ENCODE measurements around the gene PSMD3. TPM values are rescaled to one million over a fixed set of nuclear protein-coding genes. Genes with fewer than 3 reads are reported as not detected.
"Not testable (repeated sequence)": the region's sequence is repeated elsewhere in the genome, so short reads cannot be mapped to it uniquely, and the experiment has no call there.

Gene PSMD3
- total RNA-seq, 1 experiment from 2014 or later: 179 TPM

DNA sequence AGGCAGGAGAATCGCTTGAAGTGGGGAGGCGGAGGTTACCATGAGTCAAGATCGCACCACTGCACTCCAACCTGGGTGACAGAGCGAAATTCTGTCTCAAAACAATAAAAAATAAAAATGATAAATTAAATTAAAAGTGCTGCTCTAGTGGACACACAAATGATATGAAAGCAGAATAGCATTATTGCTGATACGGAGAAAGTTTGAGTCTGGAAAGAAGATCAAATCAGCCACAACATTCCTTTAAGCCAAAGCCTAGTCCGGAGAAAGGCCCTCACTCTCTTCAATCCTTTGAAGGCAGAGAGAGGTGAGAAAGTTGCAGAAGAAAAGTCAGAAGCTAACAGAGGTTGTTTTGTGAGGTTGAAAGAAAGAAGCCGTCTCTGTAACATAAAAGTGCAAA, 19.6 kb downstream of the PSMD3 start:
- CTCF ChIA-PET: no interaction called here
- H3K36me3 ChIP-seq (ENCODE audit: control insufficient read depth, insufficient read depth, low read length): no peaks in the 10 kb centered on the region
- H3K9me3 Mint-ChIP-seq (ENCODE audit: unreplicated experiment): no peaks in the 10 kb centered on the region
- POLR2A ChIA-PET: interaction anchor here (1.3 kb wide), 1 partner anchor 113 kb away, joined by 3 read pairs; no protein-coding TSS in a partner anchor
- no peak overlapping the region for H3K4me3 Mint-ChIP-seq (ENCODE audit: unreplicated experiment)
- DNase-seq: no peak
- intact Hi-C loops (cut with micrococcal nuclease; ENCODE audit: unreplicated experiment): no loop called here
- no peak overlapping the region for H3K4me3 ChIP-seq (ENCODE audit: low read depth, low read length)
- H3K4me1 ChIP-seq: no peaks in the 10 kb centered on the region
- H3K9me3 ChIP-seq: 0 out of 2 replicates have a peak, but pooled peaks cover 2% of the 10 kb centered on the region
- H3K27me3 ChIP-seq (replicated peaks; ENCODE audit: control insufficient read depth, insufficient read depth, low read length): no peaks in the 10 kb centered on the region
- H3K27me3 Mint-ChIP-seq (ENCODE audit: insufficient read depth, unreplicated experiment): peaks cover 2% of the 10 kb centered on the region
- no TSS peak for BruUV-seq (replicated peaks)
- peaks cover 26% of the 10 kb centered on the region for H3K36me3 Mint-ChIP-seq (ENCODE audit: insufficient read depth, unreplicated experiment)
- H3K27ac Mint-ChIP-seq (ENCODE audit: unreplicated experiment): no peak overlapping the region
- TF ChIP-seq, protein P1, sequence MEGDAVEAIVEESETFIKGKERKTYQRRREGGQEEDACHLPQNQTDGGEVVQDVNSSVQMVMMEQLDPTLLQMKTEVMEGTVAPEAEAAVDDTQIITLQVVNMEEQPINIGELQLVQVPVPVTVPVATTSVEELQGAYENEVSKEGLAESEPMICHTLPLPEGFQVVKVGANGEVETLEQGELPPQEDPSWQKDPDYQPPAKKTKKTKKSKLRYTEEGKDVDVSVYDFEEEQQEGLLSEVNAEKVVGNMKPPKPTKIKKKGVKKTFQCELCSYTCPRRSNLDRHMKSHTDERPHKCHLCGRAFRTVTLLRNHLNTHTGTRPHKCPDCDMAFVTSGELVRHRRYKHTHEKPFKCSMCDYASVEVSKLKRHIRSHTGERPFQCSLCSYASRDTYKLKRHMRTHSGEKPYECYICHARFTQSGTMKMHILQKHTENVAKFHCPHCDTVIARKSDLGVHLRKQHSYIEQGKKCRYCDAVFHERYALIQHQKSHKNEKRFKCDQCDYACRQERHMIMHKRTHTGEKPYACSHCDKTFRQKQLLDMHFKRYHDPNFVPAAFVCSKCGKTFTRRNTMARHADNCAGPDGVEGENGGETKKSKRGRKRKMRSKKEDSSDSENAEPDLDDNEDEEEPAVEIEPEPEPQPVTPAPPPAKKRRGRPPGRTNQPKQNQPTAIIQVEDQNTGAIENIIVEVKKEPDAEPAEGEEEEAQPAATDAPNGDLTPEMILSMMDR (IDR thresholded peaks at IDR 0.05; ENCODE audit: insufficient read depth in 1 of 2, low read depth in 1 of 2, low read length in 1 of 2, severe bottlenecking in 1 of 2, unreplicated experiment in 1 of 2): no peak
- no peaks in the 10 kb centered on the region for H3K4me1 Mint-ChIP-seq (ENCODE audit: low read depth, unreplicated experiment)

DNA sequence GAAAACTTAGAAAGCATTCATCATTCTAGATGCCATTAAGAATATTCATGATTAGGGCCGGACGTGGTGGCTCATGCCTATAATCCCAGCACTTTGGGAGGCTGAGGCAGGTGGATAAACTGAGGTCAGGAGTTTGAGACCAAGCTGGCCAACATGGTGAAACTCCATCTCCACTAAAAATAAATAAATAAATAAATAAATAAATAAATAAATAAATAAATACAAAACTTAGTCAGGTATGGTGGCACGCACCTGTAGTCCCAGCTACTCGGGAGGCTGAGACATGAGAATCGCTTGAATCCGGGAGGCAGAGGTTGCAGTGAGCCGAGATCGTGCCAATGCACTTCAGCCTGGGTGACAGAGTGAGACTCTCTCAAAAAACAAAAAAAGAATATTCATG, 20.7 kb downstream of the PSMD3 start:
- H3K4me3 Mint-ChIP-seq (ENCODE audit: unreplicated experiment); H3K36me3 ChIP-seq (ENCODE audit: control insufficient read depth, insufficient read depth, low read length); CTCF ChIA-PET; H3K4me1 Mint-ChIP-seq (ENCODE audit: low read depth, unreplicated experiment); H3K27ac Mint-ChIP-seq (ENCODE audit: unreplicated experiment); POLR2A ChIA-PET; DNase-seq; intact Hi-C loops (cut with micrococcal nuclease; ENCODE audit: unreplicated experiment); H3K4me3 ChIP-seq (ENCODE audit: low read depth, low read length); H3K9me3 Mint-ChIP-seq (ENCODE audit: unreplicated experiment); BruUV-seq (replicated peaks); H3K9me3 ChIP-seq; H3K4me1 ChIP-seq; H3K27me3 ChIP-seq (replicated peaks; ENCODE audit: control insufficient read depth, insufficient read depth, low read length); H3K27me3 Mint-ChIP-seq (ENCODE audit: insufficient read depth, unreplicated experiment): not testable (repeated sequence)
- peaks cover 16% of the 10 kb centered on the region for H3K36me3 Mint-ChIP-seq (ENCODE audit: insufficient read depth, unreplicated experiment)

DNA sequence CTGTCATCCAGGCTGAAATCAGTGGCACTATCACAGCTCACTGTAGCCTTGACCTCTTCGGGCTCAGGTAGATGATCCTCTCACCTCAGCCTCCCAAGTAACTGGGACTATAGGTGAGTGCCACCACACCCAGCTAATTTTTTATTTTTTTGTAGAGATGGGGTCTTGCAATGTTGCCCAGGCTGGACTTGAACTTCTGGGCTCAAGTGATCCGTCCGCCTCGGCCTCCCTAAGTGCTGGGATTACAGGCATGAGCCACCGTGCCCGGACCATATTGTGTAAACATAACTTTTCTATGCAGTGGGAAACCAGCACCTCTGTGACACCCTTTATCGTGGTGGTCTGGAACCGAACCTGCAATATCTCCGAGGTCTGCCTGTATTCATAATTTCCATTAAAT, 23.5 kb downstream of the PSMD3 start:
- DNase-seq: no peak
- ChIA-PET POLR2A (no interaction called here), CTCF (no interaction called here)
- no peak overlapping the region for H3K4me3 ChIP-seq (ENCODE audit: low read depth, low read length)
- no peaks in the 10 kb centered on the region for H3K4me1 ChIP-seq
- Mint-ChIP-seq H3K4me3 (ENCODE audit: unreplicated experiment) (no peak overlapping the region), H3K36me3 (ENCODE audit: insufficient read depth, unreplicated experiment) (no peaks in the 10 kb centered on the region), H3K9me3 (ENCODE audit: unreplicated experiment) (no peaks in the 10 kb centered on the region), H3K27me3 (ENCODE audit: insufficient read depth, unreplicated experiment) (peaks cover 2% of the 10 kb centered on the region), H3K4me1 (ENCODE audit: low read depth, unreplicated experiment) (no peaks in the 10 kb centered on the region), H3K27ac (ENCODE audit: unreplicated experiment) (no peak overlapping the region)
- 0 out of 2 replicates have a peak, but pooled peaks cover 2% of the 10 kb centered on the region for H3K9me3 ChIP-seq
- H3K36me3 ChIP-seq (ENCODE audit: control insufficient read depth, insufficient read depth, low read length): no peaks in the 10 kb centered on the region
- TF ChIP-seq, protein P1 (IDR thresholded peaks at IDR 0.05; ENCODE audit: insufficient read depth in 1 of 2, low read depth in 1 of 2, low read length in 1 of 2, severe bottlenecking in 1 of 2, unreplicated experiment in 1 of 2): no peak
- no TSS peak for BruUV-seq (replicated peaks)
- intact Hi-C loops (cut with micrococcal nuclease; ENCODE audit: unreplicated experiment): no loop called here
- H3K27me3 ChIP-seq (replicated peaks; ENCODE audit: control insufficient read depth, insufficient read depth, low read length): no peaks in the 10 kb centered on the region

DNA sequence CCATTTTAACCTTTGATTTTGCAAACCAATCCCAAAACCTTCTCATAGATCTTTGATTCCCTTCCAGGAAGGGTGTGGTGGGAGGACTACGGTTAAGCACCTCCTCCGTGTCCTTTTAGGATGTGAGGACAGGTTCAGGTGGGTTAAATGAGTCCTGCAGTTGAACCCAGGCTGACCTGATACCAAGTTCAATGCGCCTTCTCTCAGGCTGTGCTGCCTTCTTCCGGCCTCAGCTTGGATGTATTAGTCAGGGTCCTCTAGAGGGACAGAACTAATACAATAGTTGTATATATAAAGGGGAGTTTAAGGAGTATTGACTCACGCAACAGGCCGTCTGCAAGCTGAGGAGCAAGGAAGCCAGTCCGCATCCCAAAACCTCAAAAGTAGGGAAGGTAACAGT, 24.1 kb downstream of the PSMD3 start:
- Mint-ChIP-seq H3K27me3 (ENCODE audit: insufficient read depth, unreplicated experiment) (peaks cover 2% of the 10 kb centered on the region), H3K4me3 (ENCODE audit: unreplicated experiment) (no peak overlapping the region), H3K36me3 (ENCODE audit: insufficient read depth, unreplicated experiment) (no peaks in the 10 kb centered on the region), H3K9me3 (ENCODE audit: unreplicated experiment) (no peaks in the 10 kb centered on the region), H3K27ac (ENCODE audit: unreplicated experiment) (no peak overlapping the region), H3K4me1 (ENCODE audit: low read depth, unreplicated experiment) (no peaks in the 10 kb centered on the region)
- Histone ChIP-seq H3K27me3 (replicated peaks; ENCODE audit: control insufficient read depth, insufficient read depth, low read length) (no peaks in the 10 kb centered on the region), H3K4me3 (ENCODE audit: low read depth, low read length) (no peak overlapping the region), H3K9me3 (0 out of 2 replicates have a peak, but pooled peaks cover 2% of the 10 kb centered on the region), H3K36me3 (ENCODE audit: control insufficient read depth, insufficient read depth, low read length) (no peaks in the 10 kb centered on the region), H3K4me1 (no peaks in the 10 kb centered on the region)
- no TSS peak for BruUV-seq (replicated peaks)
- intact Hi-C loops (cut with micrococcal nuclease; ENCODE audit: unreplicated experiment): no loop called here
- ChIA-PET POLR2A (no interaction called here), CTCF (no interaction called here)
- DNase-seq: no peak
- TF ChIP-seq, protein P1 (IDR thresholded peaks at IDR 0.05; ENCODE audit: insufficient read depth in 1 of 2, low read depth in 1 of 2, low read length in 1 of 2, severe bottlenecking in 1 of 2, unreplicated experiment in 1 of 2): no peak
